Measurements from ENCODE around the gene WNT10A. TPM values are rescaled to one million over a fixed set of nuclear protein-coding genes. Genes with fewer than 3 reads are reported as not detected.

Gene WNT10A
- total RNA-seq, 1 experiment from 2014 or later: 1.5 TPM

DNA sequence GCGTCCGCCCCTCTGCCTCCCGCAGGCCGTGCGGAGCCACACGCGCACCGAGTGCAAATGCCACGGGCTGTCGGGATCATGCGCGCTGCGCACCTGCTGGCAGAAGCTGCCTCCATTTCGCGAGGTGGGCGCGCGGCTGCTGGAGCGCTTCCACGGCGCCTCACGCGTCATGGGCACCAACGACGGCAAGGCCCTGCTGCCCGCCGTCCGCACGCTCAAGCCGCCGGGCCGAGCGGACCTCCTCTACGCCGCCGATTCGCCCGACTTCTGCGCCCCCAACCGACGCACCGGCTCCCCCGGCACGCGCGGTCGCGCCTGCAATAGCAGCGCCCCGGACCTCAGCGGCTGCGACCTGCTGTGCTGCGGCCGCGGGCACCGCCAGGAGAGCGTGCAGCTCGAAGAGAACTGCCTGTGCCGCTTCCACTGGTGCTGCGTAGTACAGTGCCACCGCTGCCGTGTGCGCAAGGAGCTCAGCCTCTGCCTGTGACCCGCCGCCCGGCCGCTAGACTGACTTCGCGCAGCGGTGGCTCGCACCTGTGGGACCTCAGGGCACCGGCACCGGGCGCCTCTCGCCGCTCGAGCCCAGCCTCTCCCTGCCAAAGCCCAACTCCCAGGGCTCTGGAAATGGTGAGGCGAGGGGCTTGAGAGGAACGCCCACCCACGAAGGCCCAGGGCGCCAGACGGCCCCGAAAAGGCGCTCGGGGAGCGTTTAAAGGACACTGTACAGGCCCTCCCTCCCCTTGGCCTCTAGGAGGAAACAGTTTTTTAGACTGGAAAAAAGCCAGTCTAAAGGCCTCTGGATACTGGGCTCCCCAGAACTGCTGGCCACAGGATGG, 7.1 kb upstream of the WNT10A start:
- POLR2A ChIA-PET: no interaction called here

More for the DNA sequence above, 7.1 kb upstream of the WNT10A start:
- BruUV-seq (replicated peaks): no TSS peak
- no peaks in the 10 kb centered on the region for H4K20me1 ChIP-seq (ENCODE audit: insufficient read depth)
- CTCF ChIA-PET: interaction anchor here (1.2 to 15.1 kb wide), 2 partner anchors 21 to 123 kb away, joined by 3 to 278 read pairs; no protein-coding TSS in a partner anchor
- H3K27me3 ChIP-seq (ENCODE audit: insufficient read depth, low read length): no peaks in the 10 kb centered on the region
- intact Hi-C loops (cut with micrococcal nuclease): no loop called here
- H3K9me2 ChIP-seq (ENCODE audit: insufficient read depth): no peaks in the 10 kb centered on the region
- no peak overlapping the region for H2AFZ ChIP-seq (ENCODE audit: low read depth, low read length, poor library complexity, severe bottlenecking)
- DNase-seq (ENCODE audit: low read depth, low spot score) (no peak), ATAC-seq (no peak)
- H3K4me3 ChIP-seq (replicated peaks in 1 of 2; ENCODE audit: low read depth in 1 of 2, low read length in 2 of 2): no peak overlapping the region
- no peak overlapping the region for H3K9ac ChIP-seq (ENCODE audit: low read length)
- TF ChIP-seq ATF3 (IDR thresholded peaks at IDR 0.05) (no peak), ZBTB33 (IDR thresholded peaks at IDR 0.05; ENCODE audit: extremely low read depth, insufficient replicate concordance, low read length) (no peak), EGR1 (IDR thresholded peaks at IDR 0.05; ENCODE audit: low read depth) (no peak), YY1 (IDR thresholded peaks at IDR 0.05; ENCODE audit: extremely low read depth, insufficient replicate concordance, low read depth, low read length) (no peak), FOSL1 (IDR thresholded peaks at IDR 0.05; ENCODE audit: low read depth) (no peak), ZNF274 (IDR thresholded peaks at IDR 0.05; ENCODE audit: low read depth, low read length) (no peak), POLR2A (IDR thresholded peaks at IDR 0.05; ENCODE audit: borderline replicate concordance, extremely low read depth, insufficient read depth, insufficient read length) (no peak), SIN3A (IDR thresholded peaks at IDR 0.05; ENCODE audit: low read depth) (no peak), CTCF (IDR thresholded peaks at IDR 0.05 in 2 of 3, conservative IDR thresholded peaks at IDR 0.05 in 1 of 3; ENCODE audit: borderline replicate concordance in 1 of 3, insufficient read depth in 1 of 3, low read depth in 2 of 3, low read length in 2 of 3) (no peak), SRF (IDR thresholded peaks at IDR 0.05; ENCODE audit: low read depth) (no peak), CEBPB (IDR thresholded peaks at IDR 0.05; ENCODE audit: low read depth) (no peak), ELF1 (IDR thresholded peaks at IDR 0.05; ENCODE audit: borderline replicate concordance, low read depth) (no peak), POLR2AphosphoS5 (IDR thresholded peaks at IDR 0.05; ENCODE audit: low read depth, low read length) (no peak), TCF7L2 (IDR thresholded peaks at IDR 0.05; ENCODE audit: borderline replicate concordance, extremely low read depth, insufficient read depth, insufficient read length) (no peak)
- TF ChIP-seq, protein P1, sequence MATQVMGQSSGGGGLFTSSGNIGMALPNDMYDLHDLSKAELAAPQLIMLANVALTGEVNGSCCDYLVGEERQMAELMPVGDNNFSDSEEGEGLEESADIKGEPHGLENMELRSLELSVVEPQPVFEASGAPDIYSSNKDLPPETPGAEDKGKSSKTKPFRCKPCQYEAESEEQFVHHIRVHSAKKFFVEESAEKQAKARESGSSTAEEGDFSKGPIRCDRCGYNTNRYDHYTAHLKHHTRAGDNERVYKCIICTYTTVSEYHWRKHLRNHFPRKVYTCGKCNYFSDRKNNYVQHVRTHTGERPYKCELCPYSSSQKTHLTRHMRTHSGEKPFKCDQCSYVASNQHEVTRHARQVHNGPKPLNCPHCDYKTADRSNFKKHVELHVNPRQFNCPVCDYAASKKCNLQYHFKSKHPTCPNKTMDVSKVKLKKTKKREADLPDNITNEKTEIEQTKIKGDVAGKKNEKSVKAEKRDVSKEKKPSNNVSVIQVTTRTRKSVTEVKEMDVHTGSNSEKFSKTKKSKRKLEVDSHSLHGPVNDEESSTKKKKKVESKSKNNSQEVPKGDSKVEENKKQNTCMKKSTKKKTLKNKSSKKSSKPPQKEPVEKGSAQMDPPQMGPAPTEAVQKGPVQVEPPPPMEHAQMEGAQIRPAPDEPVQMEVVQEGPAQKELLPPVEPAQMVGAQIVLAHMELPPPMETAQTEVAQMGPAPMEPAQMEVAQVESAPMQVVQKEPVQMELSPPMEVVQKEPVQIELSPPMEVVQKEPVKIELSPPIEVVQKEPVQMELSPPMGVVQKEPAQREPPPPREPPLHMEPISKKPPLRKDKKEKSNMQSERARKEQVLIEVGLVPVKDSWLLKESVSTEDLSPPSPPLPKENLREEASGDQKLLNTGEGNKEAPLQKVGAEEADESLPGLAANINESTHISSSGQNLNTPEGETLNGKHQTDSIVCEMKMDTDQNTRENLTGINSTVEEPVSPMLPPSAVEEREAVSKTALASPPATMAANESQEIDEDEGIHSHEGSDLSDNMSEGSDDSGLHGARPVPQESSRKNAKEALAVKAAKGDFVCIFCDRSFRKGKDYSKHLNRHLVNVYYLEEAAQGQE (IDR thresholded peaks at IDR 0.05; ENCODE audit: low read depth): no peak
- TF ChIP-seq, protein P2, sequence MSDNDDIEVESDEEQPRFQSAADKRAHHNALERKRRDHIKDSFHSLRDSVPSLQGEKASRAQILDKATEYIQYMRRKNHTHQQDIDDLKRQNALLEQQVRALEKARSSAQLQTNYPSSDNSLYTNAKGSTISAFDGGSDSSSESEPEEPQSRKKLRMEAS (IDR thresholded peaks at IDR 0.05): no peak
- H3K79me2 ChIP-seq (ENCODE audit: insufficient read depth, low read length): no peaks in the 10 kb centered on the region
- H3K27ac ChIP-seq (ENCODE audit: low read depth, low read length): no peak overlapping the region
- RAD21 ChIA-PET (ENCODE audit: low non-redundant PET in 1 of 2, low total read pairs in 2 of 2, uncharacterized antibody in 2 of 2, unreplicated experiment in 2 of 2): no interaction called here
- peaks cover 0 to 5% of the 10 kb centered on the region in 2 experiments; a peak in 2 of 4 replicates for H3K4me1 ChIP-seq (ENCODE audit: control insufficient read depth in 1 of 2, insufficient read depth in 2 of 2, low read length in 2 of 2)
- H3K36me3 ChIP-seq (ENCODE audit: control insufficient read depth in 1 of 2, insufficient read depth in 2 of 2, low read length in 2 of 2): no peaks in the 10 kb centered on the region
- H3K4me2 ChIP-seq (ENCODE audit: low read length): no peak overlapping the region
- H3K9me3 ChIP-seq (ENCODE audit: control insufficient read depth in 1 of 2, insufficient read depth in 1 of 2, low read depth in 1 of 2, low read length in 2 of 2): no peaks in the 10 kb centered on the region
